ENCODE measurements around the gene AOPEP.

GRCh38 chr9:95003689-95004410, 277.4 kb downstream of the AOPEP start:
- TF ChIP-seq CTCF (IDR thresholded peaks at IDR 0.05; ENCODE audit: low read depth, low read length, poor library complexity, severe bottlenecking) (no peak), EZH2phosphoT487 (IDR thresholded peaks at IDR 0.05; ENCODE audit: borderline replicate concordance, low read length) (peak; percentile 94; the same call in 1 of the 2 replicates)

All from DOHH2 (cell line).